ENCODE results near the gene RPH3AL.

DNA sequence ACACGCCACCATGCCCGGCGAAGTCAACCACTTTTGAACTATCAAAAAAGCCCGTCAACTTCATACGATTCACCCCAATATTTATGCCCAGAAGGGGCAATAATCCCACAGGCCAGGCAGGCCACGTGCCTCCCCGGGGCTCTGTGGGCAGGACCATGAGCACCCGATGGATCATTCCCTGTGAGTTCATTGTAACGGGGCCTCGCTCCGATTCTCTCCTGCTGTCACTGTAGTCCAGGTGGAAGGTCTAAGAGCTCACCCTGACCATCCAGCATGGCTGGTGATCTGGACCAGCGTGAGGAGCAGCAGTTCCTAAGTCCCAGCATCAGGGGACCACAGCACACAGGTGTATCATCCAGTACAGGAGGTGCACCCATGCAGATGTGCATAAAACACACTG lies 93.7 kb downstream of the RPH3AL start:
- no peak for TF ChIP-seq CEBPB (IDR thresholded peaks at IDR 0.05)
- TF ChIP-seq TEAD4 (IDR thresholded peaks at IDR 0.05) = no peak
- no peak for TF ChIP-seq TAF1 (IDR thresholded peaks at IDR 0.05; ENCODE audit: low read depth)

Measured in Ishikawa (cell line).